Osteoblast (primary cell): Measurements from ENCODE around the gene GJB2. TPM values are rescaled to one million over a fixed set of nuclear protein-coding genes. Genes with fewer than 3 reads are reported as not detected.

Experiments
- DNase-seq: peaks from one replicate; pipeline ENCODE4 v3.0.0; 2011; ENCODE audit warnings: low spot score, mixed read lengths; ENCODE audit not compliant: insufficient read length; ENCODE audit errors: missing footprints
- H2AFZ ChIP-seq: 2 replicates; pipeline ENCODE4 v1.6.0; 2011; ENCODE audit warnings: mild to moderate bottlenecking, low read length
- H3K27ac ChIP-seq: 2 replicates; pipeline ENCODE4 v1.5.1; 2011; ENCODE audit warnings: mild to moderate bottlenecking, low read depth, low read length, moderate library complexity
- H3K27me3 ChIP-seq: 2 replicates; pipeline ENCODE4 v1.6.0; 2012; ENCODE audit warnings: mild to moderate bottlenecking, control low read depth, inconsistent platforms, low read length, moderate library complexity; ENCODE audit not compliant: insufficient read depth
- H3K36me3 ChIP-seq: 2 replicates; pipeline ENCODE4 v1.5.1; 2011; ENCODE audit warnings: mild to moderate bottlenecking, low read length, control low read depth, moderate library complexity; ENCODE audit not compliant: insufficient read depth
- H3K4me1 ChIP-seq: 2 replicates; pipeline ENCODE4 v1.5.1; 2011; ENCODE audit warnings: mild to moderate bottlenecking, low read length, control low read depth, moderate library complexity; ENCODE audit not compliant: insufficient read depth
- H3K4me2 ChIP-seq: 2 replicates; pipeline ENCODE4 v1.6.0; 2011; ENCODE audit warnings: mild to moderate bottlenecking, low read length; ENCODE audit not compliant: insufficient read depth
- H3K4me3 ChIP-seq: fragments of 200-600 bp; sonication (generic); 3 replicates; pipeline ENCODE4 v1.5.1; 2012; ENCODE audit warnings: mild to moderate bottlenecking, low read length, inconsistent platforms; ENCODE audit not compliant: insufficient read depth
- H3K79me2 ChIP-seq: 2 replicates; pipeline ENCODE4 v1.6.0; 2012; ENCODE audit warnings: mild to moderate bottlenecking, low read length, control low read depth, inconsistent platforms; ENCODE audit not compliant: insufficient read depth
- H3K9me3 ChIP-seq: 2 replicates; pipeline ENCODE4 v1.5.1; 2011; ENCODE audit warnings: low read depth, low read length, control low read depth
- H4K20me1 ChIP-seq: 2 replicates; pipeline ENCODE4 v1.6.0; 2012; ENCODE audit warnings: mild to moderate bottlenecking, low read length, control low read depth; ENCODE audit not compliant: insufficient read depth
- total RNA-seq: library from RNA; depleted of rRNA; stranded (reverse); fragments of >200 nt; gene quantifications from 2 replicates; pipeline ENCODE4 v1.2.3, GENCODE V29; 2012
- TF ChIP-seq, protein P1 (sequence below): IDR thresholded peaks from 2 replicates; pipeline ENCODE4 v1.5.1; 2011; ENCODE audit warnings: mild to moderate bottlenecking, low read depth, low read length, moderate library complexity; ENCODE audit errors: extremely low read depth

The GJB2 gene
- total RNA-seq, 1 donor, result under 0.01 TPM

DNA sequence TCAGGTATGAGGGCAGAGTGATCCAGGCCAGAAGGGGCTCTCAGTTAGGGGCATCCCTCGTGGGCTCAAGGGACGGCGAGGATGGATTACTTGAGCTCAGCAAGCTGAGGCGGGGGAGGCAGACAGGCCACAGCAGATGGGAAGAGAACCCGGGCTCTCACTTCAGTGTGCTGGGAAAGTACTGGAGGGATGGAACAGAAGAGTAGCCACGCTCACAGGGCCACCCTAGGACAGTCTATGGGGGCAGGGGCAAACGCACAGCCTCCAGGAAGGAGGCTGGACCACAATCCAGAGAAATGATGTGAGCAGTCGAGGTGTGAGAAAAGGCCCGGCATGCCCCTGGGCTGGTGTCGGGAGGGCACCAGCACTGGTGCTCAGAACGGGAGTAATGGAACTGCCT lies 41.1 kb downstream of the GJB2 start:
- H3K27me3 ChIP-seq, result peaks cover 55% of the 10 kb centered on the region
- no peaks in the 10 kb centered on the region for H3K9me3 ChIP-seq
- no peak overlapping the region for H2AFZ ChIP-seq
- no peaks in the 10 kb centered on the region for H3K4me1 ChIP-seq
- H3K36me3 ChIP-seq, result no peaks in the 10 kb centered on the region
- DNase-seq, result peak; percentile 32
- TF ChIP-seq, protein P1, sequence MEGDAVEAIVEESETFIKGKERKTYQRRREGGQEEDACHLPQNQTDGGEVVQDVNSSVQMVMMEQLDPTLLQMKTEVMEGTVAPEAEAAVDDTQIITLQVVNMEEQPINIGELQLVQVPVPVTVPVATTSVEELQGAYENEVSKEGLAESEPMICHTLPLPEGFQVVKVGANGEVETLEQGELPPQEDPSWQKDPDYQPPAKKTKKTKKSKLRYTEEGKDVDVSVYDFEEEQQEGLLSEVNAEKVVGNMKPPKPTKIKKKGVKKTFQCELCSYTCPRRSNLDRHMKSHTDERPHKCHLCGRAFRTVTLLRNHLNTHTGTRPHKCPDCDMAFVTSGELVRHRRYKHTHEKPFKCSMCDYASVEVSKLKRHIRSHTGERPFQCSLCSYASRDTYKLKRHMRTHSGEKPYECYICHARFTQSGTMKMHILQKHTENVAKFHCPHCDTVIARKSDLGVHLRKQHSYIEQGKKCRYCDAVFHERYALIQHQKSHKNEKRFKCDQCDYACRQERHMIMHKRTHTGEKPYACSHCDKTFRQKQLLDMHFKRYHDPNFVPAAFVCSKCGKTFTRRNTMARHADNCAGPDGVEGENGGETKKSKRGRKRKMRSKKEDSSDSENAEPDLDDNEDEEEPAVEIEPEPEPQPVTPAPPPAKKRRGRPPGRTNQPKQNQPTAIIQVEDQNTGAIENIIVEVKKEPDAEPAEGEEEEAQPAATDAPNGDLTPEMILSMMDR, result no peak
- no peak overlapping the region for H3K4me3 ChIP-seq
- H3K4me2 ChIP-seq, result no peak overlapping the region
- no peaks in the 10 kb centered on the region for H3K79me2 ChIP-seq
- H4K20me1 ChIP-seq, result no peaks in the 10 kb centered on the region
- no peak overlapping the region for H3K27ac ChIP-seq

DNA sequence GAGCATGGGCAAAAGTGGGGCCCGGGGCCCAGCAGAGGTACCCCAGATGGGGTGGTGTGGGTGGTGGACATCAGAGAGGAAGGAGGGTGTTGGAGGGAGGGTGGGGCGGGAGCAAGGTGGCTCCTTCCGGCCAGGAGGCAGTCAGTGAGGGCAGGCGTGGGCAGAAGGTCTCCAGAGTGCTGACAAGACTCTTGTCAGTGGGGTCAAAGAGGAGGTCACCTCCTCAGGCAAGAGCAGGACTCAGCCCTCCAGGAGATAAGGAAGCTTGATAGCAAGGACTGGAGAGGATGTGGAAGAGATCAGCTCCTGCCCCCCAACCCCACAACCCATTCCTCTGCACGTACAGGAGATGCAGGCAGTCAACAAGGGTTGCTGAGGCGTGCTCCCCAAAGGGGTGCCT lies 41.7 kb downstream of the GJB2 start:
- TF ChIP-seq, protein P1, result no peak
- peak; percentile 25 for DNase-seq
- H3K4me1 ChIP-seq, result no peaks in the 10 kb centered on the region

DNA sequence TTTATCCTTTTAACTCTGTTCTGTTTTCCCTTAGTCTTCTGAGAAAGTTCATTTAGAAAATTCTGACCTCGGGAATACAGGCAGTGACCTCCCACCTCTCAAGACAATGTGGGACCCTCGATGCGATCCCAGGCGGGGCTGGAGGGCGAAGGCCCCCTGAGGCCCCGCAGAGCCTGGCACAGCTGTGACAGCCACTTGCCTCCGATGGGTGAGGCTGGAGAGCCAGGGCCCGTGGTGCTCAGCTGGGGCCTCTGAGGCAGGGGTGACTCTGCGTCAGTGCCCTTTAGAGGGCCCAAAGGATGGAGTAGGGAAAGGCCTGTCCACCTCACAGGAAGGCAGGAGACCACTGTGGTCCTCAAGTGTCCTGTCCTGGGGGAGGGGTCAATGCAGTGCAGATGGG lies 42.2 kb downstream of the GJB2 start:
- H3K27me3 ChIP-seq, result peaks cover 55% of the 10 kb centered on the region
- no peaks in the 10 kb centered on the region for H3K9me3 ChIP-seq
- H3K4me1 ChIP-seq, result no peaks in the 10 kb centered on the region
- no peaks in the 10 kb centered on the region for H3K36me3 ChIP-seq
- H3K4me2 ChIP-seq, result no peak overlapping the region
- no peak overlapping the region for H3K4me3 ChIP-seq
- DNase-seq, result no peak
- no peak overlapping the region for H3K27ac ChIP-seq
- TF ChIP-seq, protein P1, result no peak
- H2AFZ ChIP-seq, result no peak overlapping the region
- H4K20me1 ChIP-seq, result no peaks in the 10 kb centered on the region
- no peaks in the 10 kb centered on the region for H3K79me2 ChIP-seq

More for the DNA sequence above, 41.7 kb downstream of the GJB2 start:
- peaks cover 53% of the 10 kb centered on the region for H3K27me3 ChIP-seq
- H3K79me2 ChIP-seq, result no peaks in the 10 kb centered on the region
- H3K4me3 ChIP-seq, result no peak overlapping the region
- H2AFZ ChIP-seq, result no peak overlapping the region
- no peaks in the 10 kb centered on the region for H3K36me3 ChIP-seq
- no peaks in the 10 kb centered on the region for H4K20me1 ChIP-seq
- no peak overlapping the region for H3K4me2 ChIP-seq
- no peak overlapping the region for H3K27ac ChIP-seq
- no peaks in the 10 kb centered on the region for H3K9me3 ChIP-seq

GRCh38 chr13:20149762-20150161 lies 43.0 kb downstream of the GJB2 start:
- H3K4me3 ChIP-seq, result no peak overlapping the region
- no peaks in the 10 kb centered on the region for H3K79me2 ChIP-seq
- no peak overlapping the region for H3K27ac ChIP-seq
- H3K4me2 ChIP-seq, result no peak overlapping the region
- H3K9me3 ChIP-seq, result no peaks in the 10 kb centered on the region
- no peak overlapping the region for H2AFZ ChIP-seq
- H3K27me3 ChIP-seq, result peaks cover 54% of the 10 kb centered on the region
- no peaks in the 10 kb centered on the region for H3K4me1 ChIP-seq
- peak; percentile 43 for DNase-seq
- H4K20me1 ChIP-seq, result no peaks in the 10 kb centered on the region
- no peaks in the 10 kb centered on the region for H3K36me3 ChIP-seq
- TF ChIP-seq, protein P1, result no peak
